CD4-positive, alpha-beta T cell (primary cell): ENCODE measurements around the gene GALNTL6. TPM values are rescaled to one million over a fixed set of nuclear protein-coding genes. Genes with fewer than 3 reads are reported as not detected.

Source experiments
- ATAC-seq: fragments of 200-7000 bp; cut with Tn5 transposase; one replicate; pipeline ENCODE4 v1.10.0; 2022; ENCODE audit warnings: mild to moderate bottlenecking; ENCODE audit not compliant: poor library complexity
- CTCF ChIA-PET: fragments of 350-600 bp; sonication (Branson Sonifier 250); formaldehyde crosslinking; loops from one replicate; lab custom pipeline; 2021; ENCODE audit warnings: antibody characterized with exemption, inconsistent platforms; lab: Charles Lee
- POLR2A ChIA-PET: fragments of 350-600 bp; sonication (Branson Sonifier 250); formaldehyde crosslinking; loops from one replicate; lab custom pipeline; 2021; ENCODE audit warnings: antibody characterized with exemption, inconsistent platforms; lab: Charles Lee
- DNase-seq, 14 experiments: peaks; one replicate each; pipeline ENCODE4 v3.0.0-alpha.2; 2013 to 2020; ENCODE audit warnings: mixed read lengths in 2 of 14
- H3K27ac ChIP-seq, 2 donors: one replicate each; pipeline versions ENCODE4 v1.5.1 to v1.7.0; 2013; ENCODE audit warnings: low read length in 2 of 2, low read depth in 1 of 2, mild to moderate bottlenecking in 1 of 2
- H3K27me3 ChIP-seq, 2 experiments: 1 replicate in 1 of 2; 2 replicates in 1 of 2; pipeline versions ENCODE4 v1.6.1 to v1.7.0; 2013; ENCODE audit warnings: low read length in 2 of 2, control low read depth in 1 of 2, mild to moderate bottlenecking in 1 of 2, moderate library complexity in 1 of 2; ENCODE audit not compliant: insufficient read depth in 2 of 2, control insufficient read depth in 1 of 2
- H3K36me3 ChIP-seq: one replicate; pipeline ENCODE4 v1.6.1; 2013; ENCODE audit warnings: low read length, control low read depth; ENCODE audit not compliant: insufficient read depth
- H3K4me1 ChIP-seq: one replicate; pipeline ENCODE4 v1.6.1; 2013; ENCODE audit warnings: low read length, control low read depth; ENCODE audit not compliant: insufficient read depth
- H3K4me3 ChIP-seq: one replicate; pipeline ENCODE4 v1.5.1; 2013; ENCODE audit warnings: mild to moderate bottlenecking, low read length, moderate library complexity
- H3K9me3 ChIP-seq, 2 experiments: 1 replicate in 1 of 2; 2 replicates in 1 of 2; pipeline versions ENCODE4 v1.6.1 to v1.7.0; 2013; ENCODE audit warnings: low read length in 2 of 2, mild to moderate bottlenecking in 2 of 2, control low read depth in 1 of 2, moderate library complexity in 1 of 2; ENCODE audit not compliant: control insufficient read depth in 1 of 2, insufficient read depth in 1 of 2
- H3K27ac Mint-ChIP-seq: one replicate; pipeline ENCODE4 v1.8.0; 2020; ENCODE audit warnings: mixed read lengths
- H3K27me3 Mint-ChIP-seq: one replicate; pipeline ENCODE4 v1.8.0; 2021; ENCODE audit warnings: mixed read lengths
- H3K36me3 Mint-ChIP-seq: one replicate; pipeline ENCODE4 v1.8.0; 2021; ENCODE audit warnings: low read depth, mixed read lengths
- H3K4me1 Mint-ChIP-seq: one replicate; pipeline ENCODE4 v1.8.0; 2021; ENCODE audit warnings: low read depth, mixed read lengths
- H3K4me3 Mint-ChIP-seq: one replicate; pipeline ENCODE4 v1.8.0; 2020; ENCODE audit warnings: mild to moderate bottlenecking, mixed read lengths
- H3K9me3 Mint-ChIP-seq: one replicate; pipeline ENCODE4 v1.8.0; 2020; ENCODE audit warnings: mixed read lengths
- CTCF ChIP-seq: fragments of 200-600 bp; IDR thresholded peaks from one replicate; pipeline ENCODE4 v1.8.0; 2022; ENCODE audit warnings: antibody characterized with exemption, mild to moderate bottlenecking
- intact Hi-C, 2 experiments: fragments of 100-400 bp; cut with DNase I in 1 of 2; cut with micrococcal nuclease in 1 of 2; formaldehyde crosslinking; loops; one replicate each; pipeline versions ENCODE4 v1.15.1 to v1.9.0; 2023 to 2025; cut with DNase I, micrococcal nuclease
- total RNA-seq, 174 experiments: library from RNA in 2 of 174; stranded (reverse) in 2 of 174; gene quantifications; one replicate each; pipeline ENCODE4 v1.2.3 and lab custom pipeline; 2021 to 2026

GALNTL6 gene
- total RNA-seq, 2 experiments from 2014 or later = not detected

GRCh38 chr4:172869621-172870268 is 1056.5 kb downstream of the GALNTL6 start:
- Mint-ChIP-seq H3K9me3 (no peaks in the 10 kb centered on the region), H3K4me3 (no peak overlapping the region), H3K36me3 (no peaks in the 10 kb centered on the region), H3K27ac (no peak overlapping the region), H3K4me1 (no peaks in the 10 kb centered on the region), H3K27me3 (no peaks in the 10 kb centered on the region)
- intact Hi-C loops = no loop called here
- DNase-seq (no peak), ATAC-seq (no peak)
- Histone ChIP-seq H3K4me3 (no peak overlapping the region), H3K4me1 (no peaks in the 10 kb centered on the region), H3K27me3 (no peaks in the 10 kb centered on the region), H3K36me3 (no peaks in the 10 kb centered on the region), H3K9me3 (no peaks in the 10 kb centered on the region), H3K27ac (no peak overlapping the region)
- ChIA-PET CTCF (no interaction called here), POLR2A (no interaction called here)
- no peak for TF ChIP-seq CTCF

GRCh38 chr4:172871381-172871780 is 1058.2 kb downstream of the GALNTL6 start:
- no peaks in the 10 kb centered on the region for H3K9me3 ChIP-seq
- no peaks in the 10 kb centered on the region for H3K4me1 ChIP-seq
- Mint-ChIP-seq H3K4me3 (no peak overlapping the region), H3K9me3 (no peaks in the 10 kb centered on the region), H3K36me3 (no peaks in the 10 kb centered on the region), H3K4me1 (no peaks in the 10 kb centered on the region), H3K27me3 (no peaks in the 10 kb centered on the region), H3K27ac (no peak overlapping the region)
- H3K36me3 ChIP-seq = no peaks in the 10 kb centered on the region
- H3K4me3 ChIP-seq = no peak overlapping the region
- DNase-seq (no peak), ATAC-seq (no peak)
- H3K27me3 ChIP-seq = no peaks in the 10 kb centered on the region
- intact Hi-C loops = no loop called here
- POLR2A ChIA-PET = no interaction called here
- no peak overlapping the region for H3K27ac ChIP-seq
- TF ChIP-seq CTCF = no peak
- CTCF ChIA-PET = no interaction called here

GRCh38 chr4:172874944-172875343 is 1061.7 kb downstream of the GALNTL6 start:
- no peaks in the 10 kb centered on the region for H3K27me3 Mint-ChIP-seq
- Histone ChIP-seq H3K36me3 (no peaks in the 10 kb centered on the region), H3K9me3 (no peaks in the 10 kb centered on the region), H3K4me1 (no peaks in the 10 kb centered on the region), H3K27ac (no peak overlapping the region), H3K4me3 (no peak overlapping the region), H3K27me3 (no peaks in the 10 kb centered on the region)
- H3K9me3 Mint-ChIP-seq = no peaks in the 10 kb centered on the region
- no peak overlapping the region for H3K27ac Mint-ChIP-seq
- no peak for ATAC-seq
- DNase-seq = no peak
- H3K36me3 Mint-ChIP-seq = no peaks in the 10 kb centered on the region
- no peak for TF ChIP-seq CTCF
- ChIA-PET POLR2A (no interaction called here), CTCF (no interaction called here)
- no peak overlapping the region for H3K4me3 Mint-ChIP-seq
- H3K4me1 Mint-ChIP-seq = no peaks in the 10 kb centered on the region
- intact Hi-C loops = no loop called here
